HFFc6 (cell line): ENCODE measurements around the gene MPZL3. TPM values are rescaled to one million over a fixed set of nuclear protein-coding genes. Genes with fewer than 3 reads are reported as not detected.

Experiments
- DNase-seq: peaks from one replicate; pipeline ENCODE4 v3.0.0-alpha.2; 2018
- H3K27ac Mint-ChIP-seq: 2 replicates; pipeline ENCODE4 v1.8.0; 2020; ENCODE audit warnings: mild to moderate bottlenecking, mixed read lengths
- H3K27me3 Mint-ChIP-seq: 2 replicates; pipeline ENCODE4 v1.8.0; 2021; ENCODE audit warnings: mild to moderate bottlenecking, moderate library complexity, mixed read lengths; ENCODE audit not compliant: insufficient read depth
- H3K36me3 Mint-ChIP-seq: 2 replicates; pipeline ENCODE4 v1.8.0; 2021; ENCODE audit warnings: low read depth, mixed read lengths
- H3K4me1 Mint-ChIP-seq: 2 replicates; pipeline ENCODE4 v1.8.0; 2020; ENCODE audit warnings: low read depth, mixed read lengths
- H3K4me3 Mint-ChIP-seq: 2 replicates; pipeline ENCODE4 v1.8.0; 2020; ENCODE audit warnings: mild to moderate bottlenecking, moderate library complexity, mixed read lengths
- H3K9me3 Mint-ChIP-seq: 2 replicates; pipeline ENCODE4 v1.8.0; 2020; ENCODE audit warnings: mild to moderate bottlenecking, mixed read lengths
- total RNA-seq, 6 experiments: library from RNA; stranded (reverse); fragmentation: NEBNext Ultra II Directional; extraction: Animal tissue kit (Norgen Biotek cat#: 25700); gene quantifications; 2 replicates in 1 of 6; 3 replicates in 5 of 6; pipeline ENCODE4 v1.2.3, GENCODE V29; 2021
- TF ChIP-seq, protein P1 (sequence below): fragments of 200-600 bp; sonication (generic); IDR thresholded peaks from 2 replicates; pipeline ENCODE4 v1.5.0; 2021; ENCODE audit warnings: antibody characterized with exemption, mild to moderate bottlenecking

Gene MPZL3
- total RNA-seq, 6 experiments from 2014 or later = 0.21 to 0.33 TPM; not detected in 4

DNA sequence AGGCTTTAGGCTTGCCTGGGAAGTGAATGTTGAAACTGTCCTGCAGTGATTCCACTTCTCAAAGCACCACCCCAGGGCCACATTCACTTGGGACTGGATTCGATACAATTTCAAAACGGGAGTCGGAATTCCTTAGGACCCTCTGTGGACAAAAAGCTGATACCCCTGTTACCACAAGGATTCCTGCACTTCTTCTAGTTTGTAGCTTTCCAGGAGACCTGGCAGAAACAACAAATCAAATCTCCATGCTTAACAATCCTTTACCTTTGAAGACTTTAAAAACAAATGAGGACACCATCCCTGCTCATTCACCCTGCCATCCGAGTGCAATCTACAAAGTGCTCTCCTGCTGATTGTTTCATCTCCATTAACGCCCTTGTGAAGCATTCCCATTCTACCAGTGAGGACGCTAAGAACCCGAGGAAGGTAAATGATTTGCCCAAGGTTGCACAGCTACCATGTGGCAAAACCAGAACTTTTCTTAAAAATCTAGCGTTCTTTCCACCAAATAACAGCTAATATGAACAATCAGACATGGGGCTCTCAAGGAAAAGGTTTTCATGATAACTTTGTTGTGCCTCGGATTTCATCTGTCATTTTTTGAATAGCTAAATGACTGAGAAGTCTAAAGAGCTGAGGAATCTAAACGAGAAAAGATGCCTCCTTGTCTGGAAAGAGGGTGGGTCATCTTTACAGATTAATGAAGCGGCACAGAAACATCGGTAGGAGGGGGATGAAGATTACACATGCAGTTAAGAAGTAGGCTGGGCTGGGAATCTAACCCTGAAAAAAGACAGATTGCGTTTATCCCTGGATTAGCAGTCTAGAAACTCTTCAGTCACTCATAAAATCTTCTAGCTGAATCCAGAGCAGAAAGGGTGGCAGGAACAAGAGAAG, 12.7 kb upstream of the MPZL3 start:
- H3K4me1 Mint-ChIP-seq = peaks cover 6% of the 10 kb centered on the region
- peak overlapping the region; percentile 11; the same call in 1 of the 2 replicates for H3K4me3 Mint-ChIP-seq

DNA sequence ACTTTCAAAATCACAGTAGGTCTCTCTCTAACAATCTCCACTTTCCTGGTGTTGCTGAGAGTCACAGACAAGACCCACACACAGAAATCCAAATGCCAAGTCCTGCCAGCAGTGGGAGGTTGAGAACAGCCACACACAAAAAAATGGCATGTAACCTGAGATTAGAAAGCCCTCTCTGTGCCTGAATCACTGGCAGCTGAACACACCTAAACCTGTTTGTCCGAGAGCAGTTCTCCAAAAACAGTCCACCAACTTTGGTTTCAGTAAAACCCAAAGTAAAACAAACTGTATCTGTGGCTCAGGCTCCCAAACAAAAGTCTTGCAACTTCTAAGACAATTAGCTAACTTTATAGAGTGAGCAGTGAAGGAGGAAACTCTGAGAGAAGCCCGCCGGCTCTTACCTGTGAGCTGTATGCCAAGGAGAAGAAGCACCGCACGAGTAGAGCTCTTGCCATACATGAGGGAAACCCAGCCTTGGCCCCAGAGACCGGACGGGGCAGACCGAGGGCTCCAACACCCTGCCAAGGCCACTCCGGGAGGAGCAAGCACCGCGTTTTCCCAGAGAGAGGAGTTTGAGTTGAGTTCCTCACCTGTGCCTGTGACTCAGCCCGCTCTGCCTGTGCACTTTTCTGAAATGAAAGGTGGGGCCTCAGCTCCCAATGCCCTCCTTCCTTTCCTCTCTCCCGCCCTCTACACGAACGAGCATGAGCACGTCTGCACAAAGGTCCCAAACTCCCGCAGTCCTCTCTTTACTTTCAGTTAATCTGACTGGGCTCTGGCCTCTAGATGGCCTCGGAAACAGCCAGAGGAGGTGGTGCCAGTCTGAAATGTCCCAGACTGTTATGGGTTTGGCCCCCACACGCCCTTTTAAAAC, 11.8 kb upstream of the MPZL3 start, which contains the start of gene MPZL2:
Gene MPZL2, minus strand, starts transcription at position 603 of the 874 bp plus-strand sequence. Its CDS starts 144 bp downstream, at position 459.
- H3K27me3 Mint-ChIP-seq = peaks cover 41% of the 10 kb centered on the region
- H3K27ac Mint-ChIP-seq = no peak within 1 kb of the TSS
- no peak for DNase-seq
- H3K4me3 Mint-ChIP-seq = peak within 1 kb of the TSS; percentile 11; the same call in 1 of the 2 replicates
- no peaks in the 10 kb centered on the region for H3K36me3 Mint-ChIP-seq
- TF ChIP-seq, protein P1, sequence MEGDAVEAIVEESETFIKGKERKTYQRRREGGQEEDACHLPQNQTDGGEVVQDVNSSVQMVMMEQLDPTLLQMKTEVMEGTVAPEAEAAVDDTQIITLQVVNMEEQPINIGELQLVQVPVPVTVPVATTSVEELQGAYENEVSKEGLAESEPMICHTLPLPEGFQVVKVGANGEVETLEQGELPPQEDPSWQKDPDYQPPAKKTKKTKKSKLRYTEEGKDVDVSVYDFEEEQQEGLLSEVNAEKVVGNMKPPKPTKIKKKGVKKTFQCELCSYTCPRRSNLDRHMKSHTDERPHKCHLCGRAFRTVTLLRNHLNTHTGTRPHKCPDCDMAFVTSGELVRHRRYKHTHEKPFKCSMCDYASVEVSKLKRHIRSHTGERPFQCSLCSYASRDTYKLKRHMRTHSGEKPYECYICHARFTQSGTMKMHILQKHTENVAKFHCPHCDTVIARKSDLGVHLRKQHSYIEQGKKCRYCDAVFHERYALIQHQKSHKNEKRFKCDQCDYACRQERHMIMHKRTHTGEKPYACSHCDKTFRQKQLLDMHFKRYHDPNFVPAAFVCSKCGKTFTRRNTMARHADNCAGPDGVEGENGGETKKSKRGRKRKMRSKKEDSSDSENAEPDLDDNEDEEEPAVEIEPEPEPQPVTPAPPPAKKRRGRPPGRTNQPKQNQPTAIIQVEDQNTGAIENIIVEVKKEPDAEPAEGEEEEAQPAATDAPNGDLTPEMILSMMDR = no peak
- peaks cover 6% of the 10 kb centered on the region for H3K4me1 Mint-ChIP-seq
- no peaks in the 10 kb centered on the region for H3K9me3 Mint-ChIP-seq

More for the DNA sequence above, 12.7 kb upstream of the MPZL3 start:
- Mint-ChIP-seq H3K36me3 (no peaks in the 10 kb centered on the region), H3K27me3 (peaks cover 46% of the 10 kb centered on the region), H3K9me3 (no peaks in the 10 kb centered on the region), H3K27ac (no peak overlapping the region)
- no peak for DNase-seq
- TF ChIP-seq, protein P1 = no peak

DNA sequence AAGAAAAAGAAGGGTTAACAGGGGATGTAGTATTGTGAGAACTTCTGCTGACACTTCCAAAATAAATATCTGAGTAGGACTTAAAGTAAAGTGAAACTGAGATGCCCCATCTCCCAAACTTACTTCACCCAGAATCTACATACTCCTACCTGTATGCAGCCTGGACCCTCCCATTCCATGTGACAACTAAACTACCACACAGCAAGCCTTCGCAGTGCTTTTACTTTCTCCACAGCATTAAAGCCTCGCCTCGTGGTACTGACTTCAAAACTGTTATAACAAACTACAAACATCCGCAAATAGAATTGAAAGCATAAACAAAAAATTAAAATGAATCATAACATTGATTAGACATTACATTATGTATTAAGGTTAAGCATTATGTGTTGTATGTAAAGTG, 10.9 kb upstream of the MPZL3 start:
- no peak for DNase-seq
- Mint-ChIP-seq H3K4me1 (peaks cover 6% of the 10 kb centered on the region), H3K9me3 (no peaks in the 10 kb centered on the region), H3K36me3 (no peaks in the 10 kb centered on the region), H3K4me3 (no peak overlapping the region), H3K27ac (no peak overlapping the region), H3K27me3 (peaks cover 40% of the 10 kb centered on the region)
- TF ChIP-seq, protein P1 = no peak

DNA sequence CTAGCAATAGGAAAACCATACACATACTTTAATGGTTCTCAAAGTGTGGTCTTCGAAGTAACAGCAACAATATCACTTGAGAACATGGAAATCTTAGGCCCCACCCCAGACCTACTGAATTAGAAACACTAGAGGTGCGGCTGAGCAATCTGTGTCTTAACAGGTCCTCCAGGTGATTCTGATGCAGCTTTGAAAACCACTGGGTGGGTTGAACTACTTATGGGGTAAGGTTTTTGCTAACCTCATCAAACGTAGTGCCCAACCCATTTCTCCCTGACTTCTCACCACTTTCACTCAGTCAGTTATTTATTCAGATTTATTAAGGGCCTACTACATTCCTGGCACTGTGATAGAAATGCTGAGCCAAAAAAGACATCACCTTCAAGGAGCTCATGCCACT, 8.2 kb upstream of the MPZL3 start:
- Mint-ChIP-seq H3K36me3 (no peaks in the 10 kb centered on the region), H3K4me3 (no peak overlapping the region), H3K27ac (no peak overlapping the region), H3K9me3 (no peaks in the 10 kb centered on the region), H3K27me3 (peaks cover 41% of the 10 kb centered on the region), H3K4me1 (peaks cover 6% of the 10 kb centered on the region)
- DNase-seq = no peak
- TF ChIP-seq, protein P1 = no peak

DNA sequence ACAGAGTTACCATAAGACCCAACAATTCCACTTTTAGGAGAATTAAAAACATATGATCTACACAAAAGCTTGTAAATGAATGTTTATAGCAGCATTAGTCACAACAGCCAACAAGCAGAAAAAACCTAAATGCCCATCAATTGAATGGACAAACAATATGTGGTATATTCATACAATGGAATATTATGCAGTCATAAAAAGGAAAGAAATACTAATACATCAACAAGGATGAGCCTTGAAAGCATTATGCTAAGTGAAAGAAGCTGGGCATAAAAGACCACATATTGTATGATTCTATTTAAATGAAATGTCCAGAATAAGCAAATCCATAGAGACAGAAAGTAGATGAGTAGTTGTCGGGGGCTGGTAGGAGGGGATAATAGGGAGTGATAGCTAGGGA, 7.0 kb upstream of the MPZL3 start:
- no peak for DNase-seq
- Mint-ChIP-seq H3K4me3 (no peak overlapping the region), H3K27ac (no peak overlapping the region), H3K27me3 (peaks cover 31% of the 10 kb centered on the region), H3K9me3 (no peaks in the 10 kb centered on the region), H3K4me1 (peaks cover 2% of the 10 kb centered on the region), H3K36me3 (no peaks in the 10 kb centered on the region)
- TF ChIP-seq, protein P1 = no peak
